DOHH2 (cell line): ENCODE results near the gene PDCD7.

ENCODE experiments used
- H3F3A ChIP-seq: fragments of 200-600 bp; sonication (generic), shearing (Covaris generic); 2 replicates; pipeline ENCODE4 v1.6.0; 2016; ENCODE audit warnings: antibody characterized with exemption, mild to moderate bottlenecking; ENCODE audit not compliant: control insufficient read depth, insufficient read depth
- H3K27ac ChIP-seq: fragments of 200-600 bp; sonication (generic); 2 replicates; pipeline ENCODE4 v1.5.1; 2014; ENCODE audit warnings: low read depth, mild to moderate bottlenecking, low read length, moderate library complexity
- H3K27me3 ChIP-seq: fragments of 200-600 bp; sonication (generic); 2 replicates; pipeline ENCODE4 v1.6.1; 2014; ENCODE audit warnings: mild to moderate bottlenecking, low read length, mixed read lengths; ENCODE audit not compliant: control insufficient read depth
- H3K36me3 ChIP-seq: fragments of 200-600 bp; sonication (generic); 2 replicates; pipeline ENCODE4 v1.6.1; 2014; ENCODE audit warnings: mild to moderate bottlenecking, low read length, moderate library complexity, mixed read lengths; ENCODE audit not compliant: control insufficient read depth
- H3K4me1 ChIP-seq: fragments of 200-600 bp; sonication (generic); 2 replicates; pipeline ENCODE4 v1.6.1; 2014; ENCODE audit warnings: mild to moderate bottlenecking, low read length, mixed read lengths; ENCODE audit not compliant: control insufficient read depth
- H3K4me2 ChIP-seq: fragments of 200-600 bp; sonication (generic); 2 replicates; pipeline ENCODE4 v1.6.0; 2014; ENCODE audit warnings: mild to moderate bottlenecking, low read length, moderate library complexity
- H3K4me3 ChIP-seq: fragments of 200-600 bp; sonication (generic); 2 replicates; pipeline ENCODE4 v1.5.1; 2014; ENCODE audit warnings: mild to moderate bottlenecking, low read length, mixed read lengths
- H3K79me2 ChIP-seq: fragments of 200-600 bp; sonication (generic); 2 replicates; pipeline ENCODE4 v1.6.1; 2014; ENCODE audit warnings: mild to moderate bottlenecking, low read length, mixed read lengths; ENCODE audit not compliant: control insufficient read depth
- H3K9me2 ChIP-seq: fragments of 200-600 bp; sonication (generic); replicated peaks from 2 replicates; pipeline ENCODE4 v1.6.1; 2014; ENCODE audit warnings: mild to moderate bottlenecking, low read length, mixed read lengths; ENCODE audit not compliant: control insufficient read depth
- H3K9me3 ChIP-seq: fragments of 200-600 bp; sonication (generic); 2 replicates; pipeline ENCODE4 v1.6.1; 2014; ENCODE audit warnings: antibody characterized with exemption, low read length, mixed read lengths; ENCODE audit not compliant: control insufficient read depth, insufficient read depth
- H4K20me1 ChIP-seq: fragments of 200-600 bp; sonication (generic); 2 replicates; pipeline ENCODE4 v1.6.0; 2014; ENCODE audit warnings: low read depth, mild to moderate bottlenecking, antibody characterized with exemption, low read length, moderate library complexity; ENCODE audit not compliant: control insufficient read depth, insufficient read depth
- EZH2phosphoT487 ChIP-seq: fragments of 200-600 bp; sonication (generic); IDR thresholded peaks from 2 replicates; pipeline ENCODE4 v1.6.1; 2017; ENCODE audit warnings: borderline replicate concordance, mild to moderate bottlenecking, antibody characterized with exemption, low read length, moderate library complexity, mixed read lengths
- TF ChIP-seq, protein P1 (sequence below): fragments of 200-600 bp; sonication (generic); IDR thresholded peaks from one replicate; pipeline ENCODE4 v1.5.1; 2014; ENCODE audit warnings: antibody characterized with exemption, mild to moderate bottlenecking, low read depth, low read length; ENCODE audit not compliant: poor library complexity, severe bottlenecking

Gene PDCD7

GRCh38 chr15:65084500-65085206 is 49.0 kb downstream of the PDCD7 start:
- H3K4me1 ChIP-seq = no peaks in the 10 kb centered on the region
- no peak overlapping the region for H3K4me2 ChIP-seq

DNA sequence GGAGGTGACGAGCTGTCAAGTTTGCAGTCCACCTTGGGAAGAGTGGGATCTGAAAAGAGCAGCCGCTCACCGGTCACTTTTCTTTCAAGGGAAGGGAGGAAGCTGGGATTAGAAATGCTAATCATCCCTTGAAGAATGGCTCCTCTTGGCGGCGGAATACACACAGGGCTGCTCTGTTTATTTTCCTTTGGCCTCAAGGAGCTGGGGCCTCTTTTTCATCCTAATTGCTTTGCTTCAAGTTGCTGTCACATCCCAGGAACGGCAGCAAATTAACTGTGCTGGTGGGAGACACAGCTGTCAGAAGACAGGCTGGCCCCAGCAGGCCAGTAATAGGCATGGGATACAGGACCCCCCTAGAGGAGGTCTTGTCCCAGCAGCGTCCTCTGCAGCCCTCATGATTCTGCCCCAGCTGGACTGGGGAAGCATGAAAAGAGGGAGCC is 50.3 kb downstream of the PDCD7 start:
- H3K9me2 ChIP-seq = no peaks in the 10 kb centered on the region
- no peaks in the 10 kb centered on the region for H3K36me3 ChIP-seq
- no peaks in the 10 kb centered on the region for H3K4me1 ChIP-seq
- H3K27me3 ChIP-seq = peaks cover 59% of the 10 kb centered on the region
- H3K4me3 ChIP-seq = no peak overlapping the region
- H4K20me1 ChIP-seq = no peaks in the 10 kb centered on the region
- no peaks in the 10 kb centered on the region for H3F3A ChIP-seq
- H3K4me2 ChIP-seq = no peak overlapping the region
- H3K27ac ChIP-seq = no peak overlapping the region
- TF ChIP-seq, protein P1, sequence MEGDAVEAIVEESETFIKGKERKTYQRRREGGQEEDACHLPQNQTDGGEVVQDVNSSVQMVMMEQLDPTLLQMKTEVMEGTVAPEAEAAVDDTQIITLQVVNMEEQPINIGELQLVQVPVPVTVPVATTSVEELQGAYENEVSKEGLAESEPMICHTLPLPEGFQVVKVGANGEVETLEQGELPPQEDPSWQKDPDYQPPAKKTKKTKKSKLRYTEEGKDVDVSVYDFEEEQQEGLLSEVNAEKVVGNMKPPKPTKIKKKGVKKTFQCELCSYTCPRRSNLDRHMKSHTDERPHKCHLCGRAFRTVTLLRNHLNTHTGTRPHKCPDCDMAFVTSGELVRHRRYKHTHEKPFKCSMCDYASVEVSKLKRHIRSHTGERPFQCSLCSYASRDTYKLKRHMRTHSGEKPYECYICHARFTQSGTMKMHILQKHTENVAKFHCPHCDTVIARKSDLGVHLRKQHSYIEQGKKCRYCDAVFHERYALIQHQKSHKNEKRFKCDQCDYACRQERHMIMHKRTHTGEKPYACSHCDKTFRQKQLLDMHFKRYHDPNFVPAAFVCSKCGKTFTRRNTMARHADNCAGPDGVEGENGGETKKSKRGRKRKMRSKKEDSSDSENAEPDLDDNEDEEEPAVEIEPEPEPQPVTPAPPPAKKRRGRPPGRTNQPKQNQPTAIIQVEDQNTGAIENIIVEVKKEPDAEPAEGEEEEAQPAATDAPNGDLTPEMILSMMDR = no peak
- TF ChIP-seq EZH2phosphoT487 = no peak
- H3K79me2 ChIP-seq = no peaks in the 10 kb centered on the region
- no peaks in the 10 kb centered on the region for H3K9me3 ChIP-seq

More at GRCh38 chr15:65084500-65085206, 49.0 kb downstream of the PDCD7 start:
- H3F3A ChIP-seq = no peaks in the 10 kb centered on the region
- H3K27ac ChIP-seq = no peak overlapping the region
- H3K4me3 ChIP-seq = no peak overlapping the region
- H3K79me2 ChIP-seq = no peaks in the 10 kb centered on the region
- no peaks in the 10 kb centered on the region for H3K9me3 ChIP-seq
- no peaks in the 10 kb centered on the region for H3K36me3 ChIP-seq
- no peak for TF ChIP-seq EZH2phosphoT487
- TF ChIP-seq, protein P1 = no peak
- no peaks in the 10 kb centered on the region for H4K20me1 ChIP-seq
- H3K27me3 ChIP-seq = peaks cover 53% of the 10 kb centered on the region
- H3K9me2 ChIP-seq = no peaks in the 10 kb centered on the region

GRCh38 chr15:65082303-65082953 is 51.2 kb downstream of the PDCD7 start:
- Histone ChIP-seq H3K4me2 (no peak overlapping the region), H3F3A (no peaks in the 10 kb centered on the region), H3K79me2 (no peaks in the 10 kb centered on the region), H3K27ac (no peak overlapping the region), H3K9me3 (no peaks in the 10 kb centered on the region), H3K9me2 (no peaks in the 10 kb centered on the region), H3K4me1 (no peaks in the 10 kb centered on the region), H3K4me3 (no peak overlapping the region), H3K36me3 (no peaks in the 10 kb centered on the region), H4K20me1 (no peaks in the 10 kb centered on the region), H3K27me3 (peaks cover 59% of the 10 kb centered on the region)
- TF ChIP-seq EZH2phosphoT487 = no peak
- TF ChIP-seq, protein P1 = no peak
